LNCaP clone FGC (cell line): ENCODE data around the gene DVL1.
A peak's percentile ranks its signal among the peaks of the same experiment; 100 is the strongest.

ENCODE experiments used
- DNase-seq: peaks from one replicate; pipeline ENCODE4 v3.0.0-alpha.2; 2011; ENCODE audit warnings: low read depth
- H3K4me3 ChIP-seq: 2 replicates; pipeline ENCODE4 v1.5.1; 2011; ENCODE audit warnings: mild to moderate bottlenecking, low read depth, low read length, control low read depth
- CTCF ChIP-seq: IDR thresholded peaks from 2 replicates; pipeline ENCODE4 v1.5.1; 2012; ENCODE audit warnings: mild to moderate bottlenecking; ENCODE audit not compliant: control insufficient read depth, insufficient read depth; ENCODE audit errors: extremely low read depth

DVL1 gene

GRCh38 chr1:1380860-1381259 is 31.6 kb upstream of the DVL1 start:
- no peak overlapping the region for H3K4me3 ChIP-seq
- DNase-seq: no peak
- no peak for TF ChIP-seq CTCF

GRCh38 chr1:1377540-1378205 is 28.5 kb upstream of the DVL1 start:
- TF ChIP-seq CTCF: no peak
- H3K4me3 ChIP-seq: no peak overlapping the region
- no peak for DNase-seq

GRCh38 chr1:1376551-1377226 is 27.5 kb upstream of the DVL1 start:
- no peak for TF ChIP-seq CTCF
- no peak for DNase-seq
- peak overlapping the region; percentile 85 for H3K4me3 ChIP-seq

- DNase-seq: peak; percentile 99
- H3K4me3 ChIP-seq: peak within 1 kb of the TSS; percentile 85
- TF ChIP-seq CTCF: peak; percentile 23
These were observed 25.9 kb upstream of the DVL1 start, which contains the start of gene AURKAIP1 for GRCh38 chr1:1374929-1375662. TSS of gene AURKAIP1 (minus strand) at chr1:1375207. CDS start at chr1:1374756, 451 bp downstream.

GRCh38 chr1:1374589-1374928 is 25.3 kb upstream of the DVL1 start:
- H3K4me3 ChIP-seq: peak overlapping the region; percentile 85
- no peak for DNase-seq

More at GRCh38 chr1:1374589-1374928, 25.3 kb upstream of the DVL1 start:
- no peak for TF ChIP-seq CTCF
